Liver (tissue), 3 donors: ENCODE results near the gene SYK.

Experiments used
- CTCF ChIP-seq: fragments of 150-350 bp; IDR thresholded peaks from 2 replicates; pipeline ENCODE4 v1.5.1; 2017; ENCODE audit warnings: improper control_type of control experiment, low read depth, low read length; ENCODE audit not compliant: missing input control
- RAD21 ChIP-seq, 2 donors: IDR thresholded peaks; 2 replicates each; pipeline ENCODE4 v1.6.1; 2016; ENCODE audit warnings: antibody characterized with exemption in 2 of 2, mild to moderate bottlenecking in 2 of 2
- REST ChIP-seq: IDR thresholded peaks from 2 replicates; pipeline ENCODE4 v1.6.1; 2016; ENCODE audit warnings: antibody characterized with exemption, mild to moderate bottlenecking
- TAF1 ChIP-seq: conservative IDR thresholded peaks from 2 replicates; pipeline ENCODE4 v1.6.1; 2016; ENCODE audit warnings: antibody characterized with exemption, mild to moderate bottlenecking
- YY1 ChIP-seq: IDR thresholded peaks from 2 replicates; pipeline ENCODE4 v1.6.1; 2016; ENCODE audit warnings: antibody characterized with exemption, mild to moderate bottlenecking
- ZBTB33 ChIP-seq: IDR thresholded peaks from 2 replicates; pipeline ENCODE4 v1.6.1; 2016; ENCODE audit warnings: antibody characterized with exemption
- donor health status: healthy.
- donor health status: healthy.

- TF ChIP-seq ZBTB33 (no peak), CTCF (no peak), RAD21 (IDR thresholded peaks at IDR 0.05) (no peak), TAF1 (no peak), YY1 (no peak), REST (no peak)
Measured at GRCh38 chr9:90846770-90847419, 45.3 kb downstream of the SYK start.
